D721Med (cell line): ENCODE measurements around the gene SETMAR.

Experiments used
- DNase-seq: peaks from one replicate; pipeline ENCODE4 v3.0.0; 2011; ENCODE audit warnings: low spot score; ENCODE audit not compliant: insufficient read length
- FAIRE-seq: peaks from 2 replicates; lab custom pipeline; 2011; peaks lifted over from hg19 to GRCh38; lab: Jason Lieb, UNC
- TF ChIP-seq, protein P1 (sequence below): IDR thresholded peaks from 2 replicates; pipeline ENCODE4 v1.5.1; 2012; ENCODE audit warnings: mild to moderate bottlenecking, control low read depth; ENCODE audit not compliant: insufficient read depth; ENCODE audit errors: missing control alignments

The SETMAR gene

DNA sequence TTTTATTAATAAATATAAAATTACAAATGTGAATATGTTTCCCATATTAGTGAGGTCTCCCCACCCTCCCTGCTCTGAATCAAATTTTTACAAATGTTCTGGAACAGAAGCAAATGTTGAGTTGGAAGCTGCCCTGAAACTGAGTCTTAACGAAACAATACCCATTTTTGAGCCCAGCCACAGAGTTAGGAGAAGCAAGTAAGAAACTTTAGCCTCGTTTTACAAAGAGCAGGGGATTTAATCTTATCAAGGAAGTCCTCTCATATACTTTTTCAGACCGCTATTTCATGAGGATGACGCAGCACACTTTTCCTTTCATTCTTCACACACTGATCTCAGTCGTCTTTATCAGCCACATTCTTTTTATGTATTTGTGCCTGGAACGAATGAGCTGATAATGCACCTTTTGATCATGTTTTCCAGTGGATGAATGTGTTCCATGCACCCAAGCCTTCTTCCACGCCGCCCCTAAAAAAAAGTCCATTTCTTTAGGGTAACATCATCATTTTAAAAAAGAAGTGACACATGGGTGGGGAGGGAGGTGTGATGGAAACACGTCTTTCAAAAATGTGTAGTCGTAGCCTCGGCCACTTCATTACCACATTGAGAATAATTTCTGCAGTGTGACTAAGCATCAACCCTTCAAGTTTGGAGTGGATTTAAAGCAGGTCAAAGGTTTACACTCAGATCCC lies 48.1 kb downstream of the SETMAR start:
- TF ChIP-seq, protein P1, sequence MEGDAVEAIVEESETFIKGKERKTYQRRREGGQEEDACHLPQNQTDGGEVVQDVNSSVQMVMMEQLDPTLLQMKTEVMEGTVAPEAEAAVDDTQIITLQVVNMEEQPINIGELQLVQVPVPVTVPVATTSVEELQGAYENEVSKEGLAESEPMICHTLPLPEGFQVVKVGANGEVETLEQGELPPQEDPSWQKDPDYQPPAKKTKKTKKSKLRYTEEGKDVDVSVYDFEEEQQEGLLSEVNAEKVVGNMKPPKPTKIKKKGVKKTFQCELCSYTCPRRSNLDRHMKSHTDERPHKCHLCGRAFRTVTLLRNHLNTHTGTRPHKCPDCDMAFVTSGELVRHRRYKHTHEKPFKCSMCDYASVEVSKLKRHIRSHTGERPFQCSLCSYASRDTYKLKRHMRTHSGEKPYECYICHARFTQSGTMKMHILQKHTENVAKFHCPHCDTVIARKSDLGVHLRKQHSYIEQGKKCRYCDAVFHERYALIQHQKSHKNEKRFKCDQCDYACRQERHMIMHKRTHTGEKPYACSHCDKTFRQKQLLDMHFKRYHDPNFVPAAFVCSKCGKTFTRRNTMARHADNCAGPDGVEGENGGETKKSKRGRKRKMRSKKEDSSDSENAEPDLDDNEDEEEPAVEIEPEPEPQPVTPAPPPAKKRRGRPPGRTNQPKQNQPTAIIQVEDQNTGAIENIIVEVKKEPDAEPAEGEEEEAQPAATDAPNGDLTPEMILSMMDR = no peak

DNA sequence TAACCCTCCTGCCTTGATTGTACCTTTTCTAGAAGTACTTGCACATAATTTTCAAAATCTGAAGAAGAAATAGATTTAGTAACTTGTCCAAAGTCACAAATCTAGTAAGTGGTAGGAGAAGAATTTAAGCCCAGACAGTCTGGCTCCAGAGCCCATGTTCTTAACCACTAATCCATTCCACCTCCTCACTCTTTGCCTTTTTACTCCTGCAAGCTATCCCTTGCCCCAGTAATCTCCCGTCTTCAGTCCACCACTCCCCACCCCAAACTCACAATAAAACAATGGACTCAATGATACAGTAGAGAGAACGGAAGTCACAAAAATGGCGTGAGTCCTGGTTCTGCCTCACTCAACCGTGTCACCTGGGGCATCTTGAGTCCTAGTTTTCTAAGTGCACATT lies 48.7 kb downstream of the SETMAR start:
- TF ChIP-seq, protein P1 = no peak
- DNase-seq = no peak
- no peak for FAIRE-seq

More for the DNA sequence above, 48.1 kb downstream of the SETMAR start:
- no peak for DNase-seq
- FAIRE-seq = no peak

DNA sequence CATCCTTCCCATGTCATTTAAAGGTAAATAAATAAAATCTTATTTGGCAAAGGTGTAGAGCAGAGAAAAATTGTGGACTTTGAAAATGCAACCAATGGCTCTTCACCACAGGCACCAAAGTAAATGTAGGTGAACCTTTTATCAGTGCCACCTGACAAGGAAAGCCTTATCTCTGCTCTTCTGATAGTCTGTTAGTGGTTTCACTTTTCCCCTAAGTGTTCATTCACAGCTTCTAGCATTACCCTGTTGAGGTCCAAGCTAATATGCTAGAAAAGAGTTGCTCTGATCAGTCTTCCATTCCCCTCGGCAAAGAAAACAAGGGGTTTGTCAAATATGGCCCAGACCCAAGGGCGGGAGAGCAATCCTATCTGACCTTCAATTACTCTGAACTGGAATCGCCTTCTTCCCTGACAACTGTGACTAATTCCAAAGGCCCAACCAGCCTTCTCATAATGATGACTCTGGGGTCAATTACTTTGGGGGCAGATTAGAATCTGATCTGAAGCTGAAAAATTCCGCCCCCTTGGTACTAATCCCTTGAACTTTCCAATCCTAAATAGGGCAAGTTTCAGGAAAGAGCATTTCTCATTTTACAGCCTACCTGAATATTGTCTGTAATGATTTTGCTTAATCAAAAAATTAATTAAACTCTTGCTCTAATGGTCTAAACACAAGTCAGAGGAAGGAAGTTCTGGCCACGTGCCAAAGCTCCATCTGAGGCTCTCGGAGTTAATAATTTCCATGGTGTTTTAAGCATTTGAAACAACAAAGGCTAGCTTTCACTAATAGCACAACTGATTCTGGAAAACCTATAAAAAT lies 52.4 kb downstream of the SETMAR start:
- FAIRE-seq = no peak
- TF ChIP-seq, protein P1 = no peak
- no peak for DNase-seq

DNA sequence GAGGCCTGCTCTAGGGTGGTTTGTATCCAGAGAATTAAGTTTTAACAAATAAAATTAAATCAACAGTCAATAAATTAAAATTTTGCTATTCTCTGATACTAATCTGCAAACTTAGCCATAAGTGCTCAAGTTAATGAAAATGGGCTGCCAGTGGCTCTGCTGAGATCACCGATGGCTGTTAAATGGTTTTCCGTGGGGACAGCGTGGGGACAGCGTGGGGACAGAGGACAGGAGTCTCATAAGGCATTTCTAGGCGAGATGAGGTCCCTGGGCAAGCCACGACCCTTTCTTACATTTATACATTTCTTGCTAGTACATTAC lies 53.0 kb downstream of the SETMAR start:
- TF ChIP-seq, protein P1 = no peak
- FAIRE-seq = no peak
- no peak for DNase-seq

DNA sequence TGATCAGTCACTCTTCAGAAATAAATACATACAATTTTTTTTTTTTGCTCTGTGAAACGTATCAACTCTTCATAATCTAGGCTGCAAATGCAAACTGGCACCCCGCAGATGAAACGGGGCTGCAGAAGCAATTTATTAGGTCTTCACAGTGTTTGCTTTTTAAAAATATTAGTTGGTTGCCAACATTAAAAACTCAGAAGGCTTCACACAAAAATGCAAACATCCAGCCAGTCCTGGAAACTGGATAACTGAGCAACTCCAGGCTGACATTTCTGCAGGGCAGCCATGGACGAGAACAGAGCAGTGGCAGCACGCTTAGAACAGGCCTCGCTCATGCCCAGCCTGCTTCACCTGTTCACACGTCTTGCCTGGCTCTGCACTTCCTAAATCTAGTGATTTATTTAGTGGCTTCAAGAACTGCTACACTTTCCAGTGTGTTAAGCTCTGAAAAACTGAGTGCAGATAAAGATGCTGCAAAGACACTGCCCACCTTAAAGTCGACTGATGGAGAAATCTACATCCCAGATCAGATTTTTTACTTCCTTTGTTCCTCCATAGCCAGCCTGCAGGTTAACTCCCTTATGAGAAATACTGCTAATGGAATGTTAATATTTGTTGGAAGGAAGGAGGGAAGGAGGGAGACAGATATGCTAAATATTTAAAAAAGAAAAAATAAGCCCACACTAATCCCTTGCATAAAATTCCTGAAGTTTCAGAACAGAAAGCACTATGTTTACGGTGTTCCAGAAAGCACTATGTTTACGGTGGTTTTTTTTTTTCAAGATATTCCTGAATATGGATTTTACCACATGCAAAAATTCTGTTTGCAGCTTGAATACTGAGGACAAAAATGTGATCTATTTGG lies 53.6 kb downstream of the SETMAR start:
- TF ChIP-seq, protein P1 = no peak
- FAIRE-seq (no peak), DNase-seq (no peak)

DNA sequence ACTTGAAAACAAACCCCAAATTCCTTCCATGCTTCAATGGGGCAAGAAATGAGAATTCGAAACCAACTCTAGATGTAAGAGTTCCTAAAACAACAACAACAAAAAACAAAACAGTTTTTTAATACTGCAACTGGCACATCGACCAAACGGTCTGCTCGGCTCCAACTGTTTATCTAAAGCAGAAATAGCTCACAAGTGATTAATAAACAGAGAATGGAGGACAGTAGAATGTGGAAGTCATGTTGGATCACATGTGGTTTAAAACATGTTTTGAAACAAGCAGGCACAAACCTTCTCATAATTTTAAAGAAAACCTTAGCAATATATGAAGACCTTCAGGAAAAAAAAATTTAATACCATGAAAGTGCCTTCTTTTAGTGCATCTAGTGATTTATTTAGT lies 55.1 kb downstream of the SETMAR start:
- TF ChIP-seq, protein P1 = no peak
- no peak for FAIRE-seq
- no peak for DNase-seq
